GM19463 (cell line): ENCODE data around the gene FAT1.

ENCODE experiments used
- ATAC-seq: cut with Tn5 transposase; IDR thresholded peaks from one replicate; pipeline ENCODE4 v1.9.1; 2021; ENCODE audit warnings: mild to moderate bottlenecking, moderate library complexity; ENCODE audit not compliant: unreplicated experiment

FAT1 gene

DNA sequence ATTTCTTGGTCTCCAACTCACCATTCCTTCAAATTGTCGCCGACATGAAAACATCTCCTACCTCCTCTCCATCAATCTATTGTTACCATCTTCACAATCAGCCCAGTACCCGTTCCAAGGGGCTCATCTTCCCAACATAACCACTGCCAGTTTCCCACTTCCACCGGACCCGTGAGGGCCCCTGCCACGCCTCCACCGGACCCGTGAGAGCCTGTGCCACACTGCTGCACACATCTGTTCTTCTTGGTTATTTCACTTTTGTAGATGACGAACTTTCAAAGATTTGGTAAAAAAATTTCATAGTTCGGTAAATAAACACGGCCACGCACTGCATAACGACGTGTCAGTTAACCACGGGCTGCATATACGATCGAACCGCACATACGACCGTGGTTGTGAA, 65.0 kb downstream of the FAT1 start:
- no peak for ATAC-seq

DNA sequence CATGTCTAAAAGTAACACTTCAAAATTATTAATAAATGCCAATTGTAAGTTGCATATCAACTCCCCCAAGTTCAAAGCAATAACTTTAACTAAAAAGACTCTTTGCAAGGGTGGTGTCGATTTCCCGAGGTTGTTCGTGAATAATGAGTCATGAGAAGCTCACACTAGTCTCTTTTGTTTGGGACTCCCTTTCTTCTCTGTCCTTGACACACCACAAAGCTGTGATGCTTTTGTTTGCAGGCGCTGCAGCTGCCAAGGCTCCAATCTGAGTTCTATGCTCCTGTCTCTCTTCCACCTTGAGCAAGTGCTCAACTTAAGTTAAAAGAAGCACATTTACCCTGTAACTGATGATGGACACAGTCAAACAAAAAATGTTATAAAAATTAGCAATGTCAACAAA, 65.9 kb downstream of the FAT1 start:
- ATAC-seq, result no peak

DNA sequence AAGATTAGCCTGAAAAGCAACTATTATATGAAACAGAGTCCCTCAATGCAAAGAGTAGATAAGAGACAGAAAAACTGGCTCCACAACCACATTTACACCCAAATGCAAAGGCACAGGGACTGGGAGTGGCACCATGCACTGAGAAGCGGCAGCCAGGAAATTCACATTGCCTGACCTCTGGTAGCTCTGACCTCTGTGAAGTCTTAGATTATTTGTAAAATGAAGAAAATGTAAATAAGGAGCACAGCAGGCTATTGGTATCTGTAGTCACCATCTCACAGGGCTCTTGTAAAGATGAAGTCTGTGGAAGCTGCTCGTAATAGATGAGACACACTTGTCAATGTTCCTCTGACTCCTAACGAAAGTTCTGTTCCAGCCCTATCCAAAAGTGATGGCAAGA, 69.7 kb downstream of the FAT1 start:
- no peak for ATAC-seq

DNA sequence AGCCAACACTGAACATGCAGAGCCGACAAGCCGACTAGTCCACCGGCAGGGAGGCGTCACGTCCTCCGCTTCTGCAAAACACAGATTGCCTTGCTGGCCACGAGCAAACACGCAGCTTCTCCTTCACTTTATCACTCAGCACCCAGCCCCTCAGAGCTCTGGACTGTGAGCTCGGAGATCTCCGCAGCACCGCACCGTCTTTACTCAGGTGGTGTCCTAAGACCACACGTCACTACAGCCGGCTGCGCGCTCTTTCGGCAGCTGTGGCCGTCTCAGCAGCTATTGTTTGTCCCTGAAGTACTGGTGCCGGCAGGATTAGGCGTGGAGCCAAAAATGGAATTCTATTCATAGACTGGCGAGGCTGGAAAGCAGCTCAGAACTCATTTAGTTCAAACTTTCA, 72.0 kb downstream of the FAT1 start:
- ATAC-seq, result no peak

DNA sequence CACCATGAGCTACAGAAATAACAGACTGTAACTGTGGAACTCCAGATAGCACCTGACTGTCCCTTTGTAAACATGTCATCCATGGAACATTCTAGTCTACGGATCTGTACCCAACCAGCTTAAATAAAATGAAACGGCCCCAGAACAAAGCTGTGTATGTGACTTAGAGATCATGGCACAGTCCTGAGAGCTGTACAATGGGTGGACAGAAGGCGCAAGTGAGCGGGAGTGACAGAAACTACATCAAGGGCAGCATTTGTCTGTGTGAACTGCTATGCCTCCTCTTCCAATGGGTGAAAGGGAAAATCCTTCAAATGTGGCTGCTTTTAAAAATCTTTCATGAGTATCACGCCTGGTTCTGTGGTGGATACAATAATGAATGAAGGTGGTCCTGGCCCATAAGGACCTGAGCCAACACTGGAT, 72.5 kb downstream of the FAT1 start:
- ATAC-seq, result no peak

DNA sequence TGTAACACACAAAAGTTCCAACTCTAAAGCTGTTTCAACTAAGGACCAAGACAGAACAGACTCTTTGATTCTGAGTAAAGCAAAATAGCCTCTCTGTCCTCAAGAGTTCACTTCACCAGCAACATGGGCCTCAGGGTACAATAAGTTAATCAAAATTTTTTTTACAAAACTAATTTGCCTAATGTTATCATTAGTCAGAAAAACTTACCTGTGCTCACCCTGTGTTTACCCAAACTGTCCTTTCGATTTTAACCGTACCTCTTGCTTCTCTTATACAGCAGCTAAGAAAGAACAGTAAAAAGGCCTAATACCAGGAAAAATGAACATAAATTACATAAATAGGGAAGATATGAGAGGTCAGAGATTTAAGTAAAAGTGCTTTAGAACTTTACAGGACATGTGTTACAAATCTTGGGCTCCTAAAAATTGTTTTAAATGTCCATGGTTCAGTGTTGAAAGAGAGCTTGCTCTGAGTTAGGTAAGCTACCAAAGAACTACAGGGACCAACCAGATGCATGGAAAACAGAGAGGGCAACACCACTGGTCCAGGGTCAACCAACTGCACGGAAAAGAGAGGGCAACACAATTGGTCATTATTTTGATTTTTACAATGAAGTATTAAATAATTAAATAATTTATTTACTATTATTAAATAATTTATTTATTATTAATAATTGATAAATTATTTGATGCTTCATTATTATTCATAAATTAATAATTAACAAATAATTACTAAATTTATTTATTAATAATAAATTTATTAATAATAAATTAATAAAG, 73.1 kb downstream of the FAT1 start:
- ATAC-seq, result no peak

DNA sequence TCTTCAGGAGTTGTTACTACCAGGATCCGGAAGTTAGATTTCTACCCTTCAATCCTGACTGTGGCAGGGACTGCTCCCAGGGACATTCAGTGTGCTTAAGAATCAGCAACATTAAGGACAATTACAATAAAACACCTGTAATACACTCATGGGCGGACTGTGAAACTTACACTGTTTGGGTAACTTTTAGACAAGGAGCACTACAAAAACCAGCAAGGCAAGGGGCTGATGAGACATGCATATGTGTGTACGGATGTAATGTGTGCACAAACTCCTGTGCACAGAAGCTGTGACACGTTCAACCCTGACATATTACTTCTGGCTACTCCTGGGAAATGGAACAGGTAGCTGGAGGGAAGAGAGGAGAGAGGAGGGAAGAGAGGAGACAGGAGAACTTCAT, 75.8 kb downstream of the FAT1 start:
- no peak for ATAC-seq

DNA sequence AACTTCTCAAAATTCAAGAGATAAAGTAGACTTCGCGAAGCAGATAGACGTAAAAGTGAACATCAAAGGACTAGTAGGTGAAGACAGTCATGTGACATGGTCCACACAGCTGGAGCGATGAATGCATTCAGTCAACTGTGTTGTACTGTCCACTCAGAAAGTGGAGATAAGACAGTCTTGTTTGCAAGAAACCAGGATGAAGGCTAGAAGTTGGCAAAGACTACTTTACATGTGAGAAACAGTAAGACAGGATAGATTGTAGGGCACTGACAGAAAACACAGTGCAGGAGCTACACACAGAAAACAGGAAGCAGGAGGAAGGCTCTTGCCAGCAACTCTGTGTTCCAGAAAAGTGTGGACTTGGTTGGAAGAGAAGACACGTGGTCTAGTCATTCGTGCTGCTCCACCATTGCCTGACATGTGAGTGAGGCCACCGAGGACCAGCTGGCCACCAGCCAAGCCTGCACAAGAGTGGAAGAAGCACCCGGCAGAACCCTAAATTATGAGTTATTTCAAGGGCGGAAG, 78.9 kb downstream of the FAT1 start:
- no peak for ATAC-seq

DNA sequence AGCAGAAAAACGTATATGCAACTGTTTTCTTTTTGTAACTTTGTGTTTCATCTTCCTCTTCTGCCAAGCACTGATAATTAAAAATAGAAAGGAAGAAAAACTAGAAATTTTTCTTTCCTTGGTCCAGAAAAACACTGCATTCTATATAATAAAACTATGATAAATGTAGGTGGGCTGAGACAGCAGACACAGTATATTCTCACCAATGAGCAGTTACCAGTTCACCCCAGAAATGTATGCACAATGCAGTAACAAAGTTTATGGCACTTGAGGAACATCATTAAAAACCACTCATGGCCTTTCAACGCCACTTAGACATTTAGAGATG, 79.4 kb downstream of the FAT1 start:
- ATAC-seq, result no peak

DNA sequence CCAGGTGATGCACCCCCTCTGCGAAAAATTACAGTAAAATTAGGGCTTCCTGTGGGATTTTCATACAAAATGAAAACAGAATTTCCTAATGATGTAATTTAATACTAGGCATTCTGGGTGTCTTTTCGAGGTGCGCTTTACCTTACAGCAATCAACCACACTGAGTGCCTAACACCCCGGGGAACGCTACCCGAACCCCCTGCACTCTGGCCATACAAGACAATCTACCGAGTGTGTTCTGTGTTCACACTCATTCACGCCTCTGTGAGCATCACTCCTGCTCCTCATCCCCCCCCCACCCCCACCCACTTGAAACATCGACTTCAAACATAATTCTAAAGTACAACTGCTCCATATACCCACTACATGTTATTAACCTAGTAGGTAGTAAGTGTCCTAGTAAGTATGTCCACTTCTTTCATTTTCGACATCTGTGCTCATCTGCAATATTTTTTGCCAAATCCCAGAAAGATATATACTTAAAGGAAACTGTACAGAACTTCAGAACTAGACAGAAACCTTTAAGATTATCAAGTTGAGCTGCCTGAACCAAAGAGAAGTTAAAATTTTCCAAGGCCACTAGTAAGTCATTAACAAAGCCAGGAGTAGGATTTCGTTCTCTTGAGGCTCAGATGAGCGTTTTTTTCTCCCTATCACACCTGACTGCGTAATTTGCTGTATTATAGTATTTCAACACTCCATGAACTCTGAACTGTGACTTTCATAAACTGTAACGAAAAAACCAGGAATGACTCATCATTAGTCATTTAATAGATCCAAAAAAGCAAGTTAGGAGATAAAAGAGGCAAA, 80.0 kb downstream of the FAT1 start:
- ATAC-seq, result peak; percentile 47

DNA sequence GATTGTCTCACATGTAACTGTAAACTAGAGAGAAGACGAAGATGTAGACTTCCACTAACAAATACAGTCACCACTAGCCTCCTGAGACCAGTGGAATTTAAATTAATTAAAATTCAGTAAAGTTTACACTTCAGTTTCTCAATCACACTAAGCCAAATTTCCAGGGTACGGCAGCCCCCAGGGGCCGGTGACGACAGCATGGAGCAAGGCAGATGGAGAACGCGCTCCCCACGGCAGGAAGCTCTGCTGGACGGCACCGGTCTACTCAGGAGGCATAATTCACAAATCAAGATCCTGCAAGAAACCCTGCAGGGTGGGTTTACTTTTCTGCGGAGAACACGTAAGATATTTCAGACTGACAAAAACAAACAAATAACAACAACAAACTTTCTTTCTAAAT, 80.7 kb downstream of the FAT1 start:
- ATAC-seq, result no peak

DNA sequence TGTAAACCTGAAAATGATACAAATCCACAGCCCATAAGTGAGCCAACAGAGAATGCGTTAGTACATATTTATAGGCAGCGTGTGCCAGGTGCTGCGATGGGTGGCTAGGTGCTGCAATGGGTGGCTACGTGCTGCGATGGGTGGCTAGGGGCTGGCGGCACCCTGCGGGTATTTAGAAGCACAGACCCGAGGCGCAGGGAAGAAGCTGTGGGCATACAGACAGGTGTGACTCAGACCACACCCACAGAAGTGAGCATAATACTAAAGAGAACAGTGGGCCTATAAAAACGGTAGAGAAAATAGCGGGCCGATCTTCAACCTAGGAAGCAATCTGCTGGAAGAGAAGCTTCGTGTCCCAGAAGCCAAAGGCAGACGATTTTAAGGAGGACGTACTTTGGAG, 81.1 kb downstream of the FAT1 start:
- no peak for ATAC-seq

DNA sequence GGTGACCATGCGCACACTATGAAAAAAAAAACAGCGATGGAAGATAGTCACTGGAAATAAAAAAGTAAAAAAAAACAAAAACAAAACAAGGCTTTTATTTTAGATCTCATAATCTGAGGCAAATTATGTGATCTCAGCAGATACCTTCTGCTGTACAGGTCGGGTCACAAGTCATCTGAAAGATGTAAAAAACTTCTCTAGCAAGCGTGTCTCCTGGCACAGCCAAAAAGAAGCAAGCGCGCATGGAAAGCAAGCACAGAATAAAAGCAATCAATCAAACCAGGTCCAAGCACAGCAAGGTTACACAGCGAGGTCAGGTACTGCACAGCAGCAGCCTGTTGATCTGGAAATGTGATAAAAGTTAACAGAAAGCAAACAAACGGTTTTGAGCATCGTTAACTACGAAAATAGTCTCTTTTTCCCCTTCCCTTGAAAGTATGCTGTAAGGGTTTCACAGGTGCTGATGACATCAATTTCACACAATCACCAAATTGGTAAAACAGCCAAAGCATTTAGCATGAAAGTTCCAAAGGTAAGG, 89.0 kb downstream of the FAT1 start:
- ATAC-seq, result no peak

DNA sequence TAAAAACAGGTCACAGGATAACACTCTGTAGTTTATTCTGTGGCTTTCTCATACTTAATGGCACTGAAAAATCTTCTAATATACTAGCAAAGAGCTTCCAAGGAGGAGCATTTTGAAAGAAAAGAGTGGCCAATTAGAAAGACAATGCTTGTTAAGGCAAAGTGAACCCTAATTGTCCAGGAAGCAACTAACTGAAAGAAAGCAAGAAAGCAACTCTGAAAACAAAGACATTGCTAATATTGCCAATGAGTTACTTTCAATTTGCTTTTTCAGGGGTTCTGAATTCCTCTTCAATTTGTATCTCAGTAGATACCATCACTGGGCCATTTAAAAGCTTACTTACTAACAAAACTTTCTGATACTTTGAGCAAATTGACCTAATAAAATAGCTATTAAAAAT, 89.8 kb downstream of the FAT1 start:
- ATAC-seq, result no peak

DNA sequence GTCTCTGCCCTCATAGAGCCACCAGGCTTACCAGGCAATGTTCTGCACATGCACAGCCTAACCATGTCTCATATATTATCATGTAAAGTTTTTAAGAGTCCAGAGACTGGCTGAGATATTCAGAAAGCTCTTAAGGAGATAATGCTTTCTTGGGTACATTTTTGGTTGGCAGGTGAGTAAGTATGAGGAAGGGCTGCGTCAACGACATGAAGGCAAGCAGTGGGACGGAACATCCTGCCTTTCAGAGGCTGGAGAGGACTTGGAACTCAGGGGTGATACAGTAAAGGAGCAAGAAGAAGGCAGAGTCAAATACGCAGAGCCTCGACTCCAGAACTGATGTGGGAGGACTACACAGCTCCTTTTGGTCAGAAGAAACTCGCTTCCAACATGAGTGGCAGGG, 93.5 kb downstream of the FAT1 start:
- no peak for ATAC-seq

DNA sequence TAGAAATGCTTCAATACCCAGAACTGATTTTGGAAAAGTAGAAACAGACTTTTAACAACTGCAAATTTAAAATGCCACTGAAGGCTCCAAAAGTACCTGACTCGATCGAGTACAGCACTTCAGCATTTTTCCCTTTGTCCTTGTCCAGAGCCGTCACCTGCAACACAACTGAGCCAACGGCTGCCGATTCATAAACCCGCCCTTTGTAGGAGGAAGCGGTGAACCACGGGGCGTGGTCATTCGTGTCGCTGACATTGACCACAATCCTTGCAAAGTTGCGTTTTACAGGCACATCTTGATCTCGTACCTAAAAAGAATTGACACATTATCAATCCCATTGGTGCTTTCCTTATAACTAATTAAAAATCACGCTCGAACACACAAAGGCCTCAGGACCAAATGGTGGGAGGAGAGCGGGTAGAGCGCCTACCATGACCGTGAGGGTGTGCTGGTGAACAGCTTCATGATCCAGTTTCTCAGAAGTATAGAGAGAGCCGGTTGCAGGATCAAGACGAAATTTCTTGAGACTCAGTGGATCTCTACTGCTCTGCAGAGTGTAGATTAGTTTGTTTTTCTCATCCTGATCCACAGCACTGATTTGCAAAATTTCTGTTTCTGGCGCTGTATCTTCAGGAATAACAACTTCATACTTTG, 95.5 kb downstream of the FAT1 start:
- ATAC-seq, result no peak

DNA sequence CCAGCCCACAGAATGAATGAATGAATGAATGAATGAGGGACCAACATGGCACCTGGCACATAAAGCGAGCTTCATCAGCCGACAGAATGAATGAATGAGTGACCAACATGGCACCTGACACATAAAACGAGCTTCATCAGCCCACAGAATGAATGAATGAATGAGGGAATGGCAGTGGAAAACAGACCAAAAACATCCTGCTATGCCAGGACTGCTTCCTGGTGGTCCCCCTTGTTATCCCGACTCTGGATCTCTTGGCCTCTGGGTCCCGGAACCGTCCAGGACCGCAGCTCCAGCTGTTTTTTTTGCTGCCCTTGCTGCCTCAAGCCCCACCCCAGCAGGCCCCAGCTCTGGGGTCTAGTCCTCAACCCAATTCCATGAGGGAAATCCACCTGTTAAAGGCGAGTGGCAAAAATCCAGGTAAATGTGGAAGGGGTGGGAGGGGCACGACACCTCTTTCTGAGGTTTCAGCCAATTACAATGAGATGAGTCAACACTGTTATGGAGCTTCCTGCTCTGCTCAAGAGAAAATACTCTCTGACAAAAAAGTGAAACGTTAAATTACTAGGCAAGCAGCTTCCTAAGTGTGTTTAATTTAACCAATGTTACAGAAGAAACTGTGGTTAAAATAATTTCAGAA, 96.3 kb downstream of the FAT1 start:
- ATAC-seq, result no peak

DNA sequence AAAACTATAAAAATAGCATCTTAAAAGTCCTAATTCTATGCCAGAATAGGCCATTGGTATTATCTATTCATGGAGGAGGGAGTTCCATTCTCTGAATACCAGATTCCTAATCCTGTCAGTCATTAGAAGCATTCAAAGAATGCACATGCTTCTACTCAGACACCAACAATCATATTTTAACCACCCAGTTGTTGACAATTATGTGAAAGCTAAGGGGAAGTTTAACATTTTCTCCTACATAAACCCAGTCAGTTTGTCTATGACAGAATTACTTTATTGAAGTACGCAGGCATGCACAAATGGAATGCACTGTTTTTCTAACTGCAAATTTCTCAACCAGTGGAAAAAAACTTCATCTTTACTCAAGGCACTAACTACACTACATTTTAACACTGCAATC, 98.7 kb downstream of the FAT1 start:
- no peak for ATAC-seq

DNA sequence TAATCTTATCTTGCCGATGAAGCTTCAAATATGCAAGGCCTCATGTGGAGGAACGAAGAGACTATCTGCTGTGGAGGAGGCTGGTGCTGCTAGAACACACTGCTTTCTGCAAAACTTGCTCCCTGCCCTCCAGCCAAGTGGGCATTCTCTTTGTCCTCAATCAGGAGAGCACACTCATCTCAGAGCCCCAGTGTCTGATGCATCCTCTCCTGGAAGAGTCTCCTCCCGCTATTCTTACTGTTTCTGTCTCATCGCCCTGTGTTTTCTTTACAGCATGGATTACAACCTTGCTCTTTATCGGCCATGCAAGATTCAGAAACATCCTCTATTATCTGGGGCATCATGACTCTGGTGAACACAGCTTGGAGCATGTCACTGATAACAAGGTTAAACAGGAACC, 100.1 kb downstream of the FAT1 start:
- ATAC-seq, result no peak

DNA sequence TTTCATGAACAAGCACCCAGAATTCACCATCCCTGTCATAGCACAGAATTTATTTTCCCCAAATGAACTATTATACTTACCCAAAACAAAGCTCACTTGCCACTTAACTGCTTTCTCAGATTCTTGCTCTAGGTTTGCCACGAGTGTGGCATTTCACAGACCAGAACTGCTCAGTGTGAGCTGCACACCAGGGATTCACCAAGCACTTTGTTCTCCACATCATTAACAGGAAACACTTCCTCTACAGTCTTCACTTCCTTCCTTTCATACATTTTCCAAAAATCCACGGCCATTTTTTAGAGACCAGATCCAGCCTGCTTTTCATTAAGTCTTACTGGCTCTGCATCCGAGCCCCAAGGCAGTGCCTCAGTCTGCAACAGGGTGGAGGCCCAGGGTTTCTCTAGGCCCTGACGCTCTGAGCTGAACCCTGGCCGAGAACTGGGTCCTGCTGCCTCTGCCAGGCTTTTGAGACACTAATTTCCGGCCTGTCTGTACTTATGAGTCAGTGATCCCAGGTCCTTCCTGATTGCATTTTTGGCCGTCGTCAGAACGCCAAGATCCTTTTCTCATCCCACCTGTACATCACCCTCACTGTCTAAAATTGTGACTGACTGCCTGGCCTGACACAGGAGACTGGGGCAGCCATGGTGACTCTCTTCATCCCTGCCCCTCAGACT, 100.7 kb downstream of the FAT1 start:
- ATAC-seq, result no peak
